Stimulated activated CD8-positive, alpha-beta memory T cell treated with anti-CD3 and anti-CD28 coated beads, Interleukin-12 subunit alpha, Interleukin-12 subunit beta, amount 100 ng/mL, for 4 hours (primary cell): ENCODE measurements around the gene IFT27.
"Not testable (repeated sequence)": the region's sequence is repeated elsewhere in the genome, so short reads cannot be mapped to it uniquely, and the experiment has no call there.

Experiments used
- DNase-seq: peaks from one replicate; pipeline ENCODE4 v3.0.0-alpha.2; 2020; ENCODE audit warnings: low read depth

IFT27 gene

GRCh38 chr22:36744413-36744765 is 31.5 kb downstream of the IFT27 start:
- DNase-seq, result no peak

DNA sequence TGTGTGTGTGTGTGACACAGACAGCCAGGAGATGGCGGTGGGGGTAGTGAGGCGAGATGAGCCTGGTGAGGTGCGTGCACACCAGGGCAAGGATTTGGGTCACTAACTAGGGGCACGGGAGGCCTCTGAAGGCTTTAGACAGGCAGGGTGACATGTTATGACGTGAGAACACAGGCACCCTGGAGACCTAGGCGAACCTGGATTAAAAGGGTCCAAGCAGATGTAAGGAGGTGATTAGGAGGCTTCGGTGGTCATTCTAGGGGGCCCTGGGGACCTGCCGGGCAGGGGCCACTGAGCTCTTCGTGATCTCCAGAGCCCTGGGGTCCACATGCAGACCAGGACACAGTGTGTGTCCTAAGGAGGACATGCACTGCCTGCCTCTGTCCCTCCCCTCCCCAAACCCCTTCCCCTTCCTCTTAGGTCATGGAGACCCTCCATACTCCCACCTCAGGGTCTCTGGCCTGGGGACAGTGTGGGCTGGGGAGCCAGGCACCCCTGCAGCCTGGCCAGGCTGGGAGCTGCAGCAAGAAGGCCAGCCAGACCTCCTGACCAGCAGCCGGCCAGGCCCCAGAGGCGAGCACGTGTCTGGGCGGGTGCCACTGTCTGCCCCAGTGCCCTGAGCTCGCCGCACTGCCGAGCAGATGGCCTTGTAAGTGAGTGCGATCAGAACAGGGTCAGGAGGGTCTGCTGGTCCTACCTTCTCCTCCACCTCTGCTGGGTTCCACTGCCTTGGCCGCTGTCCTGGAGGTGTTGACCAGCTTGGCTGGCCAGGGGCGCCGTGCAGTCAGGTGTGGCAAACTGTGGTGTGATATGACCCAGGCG is 32.1 kb downstream of the IFT27 start:
- no peak for DNase-seq

DNA sequence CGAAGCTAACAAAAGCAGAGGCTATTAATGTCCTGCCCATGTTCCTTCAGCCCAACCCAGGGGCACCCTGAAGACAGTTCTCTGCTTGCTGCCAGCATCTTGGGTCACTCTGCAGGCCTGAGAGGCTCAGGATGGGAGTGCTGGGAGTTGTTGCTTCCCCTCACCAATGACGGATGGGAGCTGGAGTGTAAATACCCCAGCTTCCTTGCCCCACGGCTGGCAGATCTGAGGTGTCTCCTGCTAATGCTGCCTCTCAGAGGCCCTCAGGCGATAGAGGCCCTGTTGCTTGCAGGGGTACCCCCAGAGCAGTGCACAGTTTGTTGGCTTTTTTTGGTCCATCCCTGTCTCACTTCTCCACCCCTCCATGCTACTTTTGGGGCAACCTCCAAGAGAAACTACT is 32.9 kb downstream of the IFT27 start:
- DNase-seq, result no peak

DNA sequence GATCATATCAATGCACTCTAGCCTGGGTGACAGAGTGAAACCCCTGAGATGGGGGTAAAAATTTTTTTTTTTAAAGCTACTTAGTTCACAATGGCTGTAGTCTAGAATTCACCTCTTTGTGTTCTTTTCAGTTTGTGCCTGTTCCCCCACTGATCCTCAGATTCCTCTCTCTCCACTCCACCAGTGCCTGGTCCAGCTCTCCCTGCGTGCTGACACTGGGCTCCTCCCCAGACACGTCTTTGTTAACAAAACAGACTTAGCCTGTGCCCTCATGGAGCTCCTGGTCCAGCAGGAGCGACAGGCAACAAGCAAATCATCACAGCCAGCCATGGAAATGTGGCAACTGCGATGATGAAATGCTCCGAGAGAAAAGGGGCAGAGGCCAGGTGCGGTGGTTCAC is 34.0 kb downstream of the IFT27 start:
- DNase-seq, result no peak

DNA sequence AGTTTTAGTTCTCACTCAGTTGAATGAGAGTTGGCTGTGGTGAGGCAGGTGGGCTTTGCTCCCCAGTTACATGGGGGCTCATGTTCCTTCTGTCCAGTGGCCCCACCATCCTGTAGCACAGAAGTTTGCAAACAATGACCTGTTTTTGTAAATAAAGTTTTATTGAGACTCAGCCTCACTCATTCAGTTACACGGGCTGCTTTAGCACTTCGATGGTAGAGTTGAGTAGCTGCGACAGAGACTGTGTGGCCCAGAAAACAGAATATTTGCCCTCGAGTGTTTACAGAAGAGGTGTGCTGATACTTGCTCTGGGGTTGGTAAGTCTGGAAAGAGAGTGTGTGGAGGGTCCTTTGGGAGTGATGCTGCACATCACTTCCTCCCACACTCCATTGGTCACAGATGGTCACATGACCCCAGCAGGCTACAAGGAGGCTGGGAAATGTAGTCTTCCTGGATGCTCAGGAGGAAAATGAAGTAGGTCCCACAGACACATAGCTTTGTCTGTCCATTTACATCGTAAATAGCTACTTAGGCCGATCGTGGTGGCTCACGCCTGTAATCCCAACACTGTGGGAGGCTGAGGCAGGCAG is 34.6 kb downstream of the IFT27 start:
- no peak for DNase-seq

GRCh38 chr22:36740716-36741115 is 35.2 kb downstream of the IFT27 start:
- DNase-seq, result no peak

- no peak for DNase-seq
Observed at GRCh38 chr22:36739185-36739584, 36.7 kb downstream of the IFT27 start.

DNA sequence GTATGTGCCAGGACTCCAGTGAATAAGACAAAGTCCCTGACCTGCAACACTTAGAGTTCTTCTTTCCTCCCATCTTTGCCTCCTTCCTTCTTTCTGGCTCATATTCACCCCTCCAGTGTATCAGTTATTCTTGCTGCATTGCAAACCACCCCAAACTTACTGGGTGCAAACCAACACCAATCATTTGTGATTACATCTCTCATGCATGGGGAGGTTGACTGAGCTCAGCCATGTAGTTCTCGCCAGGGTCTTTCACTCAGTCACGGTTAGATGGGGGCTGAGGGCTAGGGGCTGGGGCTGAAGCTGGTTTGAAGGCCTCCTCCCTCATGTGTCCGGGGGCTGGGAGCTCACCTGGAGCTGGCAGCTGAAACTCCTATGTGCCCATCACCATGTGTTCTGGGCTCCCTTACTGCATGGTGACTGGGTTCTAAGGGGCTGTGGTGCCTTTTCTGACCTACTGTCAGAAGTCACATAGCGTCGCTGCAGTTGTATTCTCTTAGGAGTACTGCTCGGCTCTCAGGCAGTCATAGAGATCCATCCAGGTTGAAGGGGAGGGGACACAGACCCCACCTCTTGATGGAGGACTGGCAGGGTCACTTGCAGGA is 37.4 kb downstream of the IFT27 start:
- no peak for DNase-seq

DNA sequence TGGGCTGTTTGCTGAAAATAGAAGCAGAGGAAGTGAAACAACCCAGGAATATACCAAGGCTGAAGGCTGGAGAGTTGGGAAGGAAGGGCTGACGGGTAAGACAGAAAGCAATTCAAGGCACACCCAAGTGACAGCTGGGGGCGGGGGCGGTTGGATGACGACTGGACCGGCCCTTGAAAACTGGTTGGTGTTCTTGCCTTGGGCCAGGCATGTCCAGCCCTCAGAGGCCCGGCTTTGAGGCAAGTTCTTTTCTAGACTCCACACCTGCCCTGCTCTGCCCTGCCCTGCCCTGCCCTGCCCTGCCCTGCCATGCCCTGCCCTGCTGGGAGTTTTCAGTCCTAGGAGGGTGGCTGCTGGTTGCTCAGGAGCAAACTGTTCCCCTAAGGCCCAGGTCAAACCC is 38.1 kb downstream of the IFT27 start:
- DNase-seq, result no peak

DNA sequence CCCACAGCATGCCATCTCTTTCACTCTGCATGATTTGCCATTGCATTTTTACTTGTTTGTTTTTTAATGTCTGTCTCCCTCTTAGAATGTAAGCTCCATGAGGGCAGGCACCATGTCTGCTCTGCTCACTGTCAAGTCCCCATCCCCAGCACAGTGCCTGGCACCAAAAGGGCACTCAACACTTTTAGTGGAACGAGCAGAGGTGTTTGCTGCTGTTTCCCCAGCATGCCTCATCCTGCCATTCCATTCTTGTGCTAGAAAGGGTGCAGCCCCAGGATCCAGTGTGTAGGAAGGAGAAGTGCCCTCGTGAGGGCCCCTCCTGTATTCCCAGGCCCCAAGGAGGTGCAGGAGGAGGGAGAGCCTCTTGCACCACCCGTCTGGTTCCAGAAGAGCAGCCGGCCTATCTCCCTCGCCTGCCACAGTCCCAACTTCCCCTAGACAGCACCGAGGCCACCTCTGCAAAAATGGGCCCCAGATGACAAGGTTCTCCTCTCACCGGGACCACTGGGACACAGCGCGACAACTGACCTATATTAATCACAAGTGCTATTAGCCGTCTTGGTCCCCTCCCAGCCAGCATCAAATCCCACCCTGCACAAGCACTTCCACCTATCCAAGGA is 39.1 kb downstream of the IFT27 start:
- no peak for DNase-seq

DNA sequence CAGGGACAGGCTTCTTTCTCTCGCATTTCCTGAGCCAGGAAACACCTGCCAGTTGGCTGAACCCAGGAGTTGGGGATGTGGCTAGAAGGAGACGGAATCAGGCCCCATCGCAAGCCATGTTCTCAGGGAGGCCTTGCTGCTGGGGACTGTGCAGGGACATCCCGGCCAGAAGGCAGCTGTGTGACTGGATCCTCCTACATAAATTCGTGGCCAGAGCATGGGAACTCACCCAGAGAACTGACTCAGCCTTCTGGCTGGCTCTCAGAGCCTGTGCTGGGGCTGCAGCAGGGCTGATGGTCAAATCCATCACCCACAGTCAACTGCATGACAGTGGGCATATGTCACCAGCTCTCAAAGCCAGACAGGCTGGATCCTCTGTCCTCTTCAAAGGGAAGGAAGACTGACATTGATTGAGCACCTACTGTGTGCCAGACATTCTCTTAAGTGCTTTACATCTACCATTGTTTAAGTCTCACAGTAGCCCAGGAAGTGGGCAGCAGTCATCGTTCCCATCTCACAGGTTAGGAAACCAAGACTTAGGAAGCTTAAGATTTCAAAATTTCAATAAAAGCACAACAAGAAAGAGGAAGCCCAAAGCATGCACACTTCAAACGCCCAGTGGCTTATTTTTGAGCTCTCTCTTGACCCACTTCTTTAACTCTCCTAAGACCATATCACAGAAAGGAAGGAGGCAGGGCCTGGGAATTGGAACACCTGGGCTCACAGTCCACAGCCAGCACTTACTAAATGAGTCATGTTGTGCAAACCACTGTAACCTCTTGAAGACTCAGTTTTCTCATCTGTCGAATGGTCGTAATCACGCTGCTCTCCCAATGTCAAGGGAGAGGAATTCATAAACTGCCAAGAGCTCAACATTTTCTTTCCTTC is 41.5 kb downstream of the IFT27 start:
- no peak for DNase-seq

DNA sequence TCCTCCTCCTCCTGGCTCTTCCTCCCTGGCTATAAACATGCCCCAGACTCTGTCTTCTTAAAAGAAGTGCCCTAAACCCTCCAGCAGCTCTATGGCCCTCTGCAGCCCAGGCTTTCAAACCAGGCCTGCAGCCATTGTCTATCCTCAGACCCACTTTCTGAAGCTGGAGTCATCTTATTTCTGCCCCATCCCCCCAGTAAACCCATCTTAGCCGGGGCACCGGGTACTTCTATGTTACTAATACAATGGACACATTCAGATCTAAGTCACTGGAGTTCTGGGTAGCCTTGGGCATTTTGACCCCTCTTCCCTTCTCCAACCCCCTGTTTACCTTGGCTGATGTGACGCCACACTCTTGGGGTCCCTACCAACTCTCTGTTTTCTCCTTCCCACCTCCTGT is 42.6 kb downstream of the IFT27 start:
- DNase-seq, result no peak

GRCh38 chr22:36732609-36733008 is 43.3 kb downstream of the IFT27 start:
- no peak for DNase-seq

GRCh38 chr22:36731916-36732315 is 44.0 kb downstream of the IFT27 start:
- DNase-seq, result no peak

GRCh38 chr22:36731321-36731720 is 44.6 kb downstream of the IFT27 start:
- DNase-seq, result not testable (repeated sequence)

- DNase-seq, result no peak
Observed at GRCh38 chr22:36730176-36730858, 45.6 kb downstream of the IFT27 start.

- no peak for DNase-seq
Observed at GRCh38 chr22:36729321-36729720, 46.6 kb downstream of the IFT27 start.

GRCh38 chr22:36728505-36728904 is 47.4 kb downstream of the IFT27 start:
- no peak for DNase-seq

- no peak for DNase-seq
Observed at GRCh38 chr22:36727927-36728488, 47.9 kb downstream of the IFT27 start.

DNA sequence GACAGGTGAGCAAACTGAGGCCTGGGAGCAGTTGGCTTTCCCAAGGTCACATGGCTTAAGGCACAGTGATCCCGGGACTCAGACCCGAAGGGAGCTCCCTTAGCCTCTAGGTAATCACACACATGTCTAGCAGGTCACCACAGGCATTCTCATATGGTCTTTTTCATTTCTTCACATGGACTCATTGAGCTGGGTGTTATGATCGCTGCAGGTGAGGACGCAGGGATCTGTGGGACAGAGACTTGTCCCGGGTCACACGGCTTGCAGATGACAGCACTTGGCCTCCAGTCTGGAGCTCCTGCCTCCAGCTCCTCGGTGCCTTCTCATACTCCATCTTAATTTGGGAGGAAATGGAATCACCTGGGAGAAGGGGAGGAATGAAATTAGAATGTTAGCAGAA is 48.8 kb downstream of the IFT27 start:
- DNase-seq, result no peak

DNA sequence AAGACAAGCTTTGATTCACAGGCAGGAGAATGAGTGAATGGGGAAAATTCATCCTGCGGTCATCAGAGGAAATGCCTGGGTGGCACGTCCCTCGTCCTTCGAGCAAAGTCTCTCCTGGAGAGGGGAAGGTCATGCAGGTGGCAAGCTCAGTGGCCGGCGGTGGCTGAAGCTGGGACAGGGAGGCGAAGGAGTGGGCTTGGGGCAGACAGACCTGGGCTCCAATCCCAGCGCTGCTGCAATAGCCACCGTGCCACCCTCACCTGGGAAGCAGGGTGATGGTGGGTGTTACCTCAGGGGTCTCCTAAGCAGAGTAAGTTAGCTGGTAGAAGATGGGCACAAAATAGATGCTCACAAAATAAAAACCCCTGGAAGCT is 49.9 kb downstream of the IFT27 start:
- no peak for DNase-seq
